ENCODE results near the gene CDH3. TPM values are rescaled to one million over a fixed set of nuclear protein-coding genes. Genes with fewer than 3 reads are reported as not detected.

The CDH3 gene
- total and polyA plus RNA-seq, 2 of the 8 experiments (the other 6 are each of a cell fraction or from before 2014, with no cell fraction given) = 146 to 171 TPM

GRCh38 chr16:68660359-68660795, 15.3 kb downstream of the CDH3 start:
- Histone ChIP-seq H2AFZ (ENCODE audit: low read length) (no peak overlapping the region), H4K91ac (replicated peaks; ENCODE audit: insufficient read length, low read length) (no peak overlapping the region), H3K56ac (replicated peaks; ENCODE audit: insufficient read length, low read depth, low read length) (no peak overlapping the region), H4K20me1 (replicated peaks in 1 of 2; ENCODE audit: control insufficient read depth in 1 of 2, insufficient read depth in 2 of 2, low read length in 2 of 2) (peaks cover 14% of the 10 kb centered on the region in 2 experiments), H2AK5ac (ENCODE audit: low read depth, low read length) (no peak overlapping the region), H4K8ac (ENCODE audit: extremely low read depth, insufficient read depth, low read length) (no peak overlapping the region), H3K27ac (ENCODE audit: low read depth, low read length) (no peak overlapping the region), H3K4me1 (replicated peaks in 1 of 4; ENCODE audit: control insufficient read depth in 3 of 4, insufficient read depth in 4 of 4, low read length in 3 of 4) (peaks cover 0 to 6% (median 0%) of the 10 kb centered on the region in 4 experiments; a peak in 1 of 7 replicates), H3K14ac (ENCODE audit: insufficient read length) (no peak overlapping the region), H2BK15ac (ENCODE audit: low read length) (no peak overlapping the region), H3K36me3 (ENCODE audit: control insufficient read depth in 2 of 4, insufficient read depth in 4 of 4, low read length in 3 of 4) (peaks cover 0 to 10% (median 0%) of the 10 kb centered on the region in 4 experiments; a peak in 2 of 8 replicates), H3K4me3 (ENCODE audit: extremely low read depth in 1 of 4, insufficient read depth in 2 of 4, low read depth in 3 of 4, low read length in 4 of 4) (no peak overlapping the region), H2BK5ac (ENCODE audit: low read depth, low read length) (no peak overlapping the region), H3K79me1 (ENCODE audit: low read depth, low read length) (peaks cover 16% of the 10 kb centered on the region), H3K27me3 (replicated peaks in 1 of 4; ENCODE audit: control insufficient read depth in 3 of 4, extremely low read depth in 1 of 4, insufficient read depth in 3 of 4, low read length in 3 of 4) (no peaks in the 10 kb centered on the region), H3K23ac (ENCODE audit: insufficient read length) (no peak overlapping the region), H2BK120ac (replicated peaks; ENCODE audit: low read depth, low read length) (no peak overlapping the region), H3K9ac (replicated peaks in 1 of 4; ENCODE audit: extremely low read depth in 1 of 4, low read depth in 3 of 4, low read length in 3 of 4) (no peak overlapping the region), H3K18ac (ENCODE audit: extremely low read depth, low read length) (no peak overlapping the region), H3K4ac (replicated peaks; ENCODE audit: insufficient read length, low read depth, low read length) (no peak overlapping the region), H2BK20ac (ENCODE audit: low read length) (no peak overlapping the region), H3K79me2 (ENCODE audit: control insufficient read depth in 1 of 2, insufficient read depth in 2 of 2, low read length in 2 of 2) (peaks cover 0 to 73% of the 10 kb centered on the region in 2 experiments; a peak in 2 of 4 replicates), H2BK12ac (ENCODE audit: low read depth, low read length) (no peak overlapping the region), H4K5ac (ENCODE audit: insufficient read length, low read depth, low read length) (no peak overlapping the region), H3K9me3 (ENCODE audit: insufficient read depth in 2 of 2, low read depth in 1 of 2, low read length in 1 of 2) (no peaks in the 10 kb centered on the region), H3K4me2 (ENCODE audit: insufficient read depth in 1 of 2, low read depth in 2 of 2, low read length in 2 of 2) (no peak overlapping the region), H3K23me2 (ENCODE audit: low read depth, low read length) (no peaks in the 10 kb centered on the region)
- CTCF ChIA-PET (ENCODE audit: partially characterized antibody) = interaction anchor here (4.0 kb wide), 1 partner anchor 70 kb away, joined by 16 read pairs; no protein-coding TSS in a partner anchor
- DNase-seq (ENCODE audit: low read depth in 1 of 2, low spot score in 2 of 2) (no peak), FAIRE-seq (no peak)
- TF ChIP-seq BRCA1 (IDR thresholded peaks at IDR 0.05; ENCODE audit: low read depth, low read length) = no peak
- TF ChIP-seq TAF1 (IDR thresholded peaks at IDR 0.05; ENCODE audit: low read depth, low read length) = no peak
- TF ChIP-seq SIRT6 (IDR thresholded peaks at IDR 0.05; ENCODE audit: low read length) = no peak
- no peak for TF ChIP-seq CBX5 (IDR thresholded peaks at IDR 0.05; ENCODE audit: low read depth, low read length)
- no peak for TF ChIP-seq E2F6 (IDR thresholded peaks at IDR 0.05)
- TF ChIP-seq CHD1 (IDR thresholded peaks at IDR 0.05; ENCODE audit: low read depth, low read length) = no peak
- no peak for TF ChIP-seq NANOG (IDR thresholded peaks at IDR 0.05; ENCODE audit: insufficient read depth, low read depth, low read length, poor library complexity, severe bottlenecking)
- TF ChIP-seq TBP (IDR thresholded peaks at IDR 0.05; ENCODE audit: low read depth, low read length) = no peak
- TF ChIP-seq PHF8 (conservative IDR thresholded peaks at IDR 0.05; ENCODE audit: low read depth, low read length) = no peak
- WGBS, 2 experiments (ENCODE audit: extremely low coverage in 1 of 2, insufficient coverage in 1 of 2, insufficient read length in 1 of 2, insufficient replicate concordance in 2 of 2, low coverage in 1 of 2, low lambda C conversion rate in 2 of 2, missing lambda C conversion rate in 1 of 2) = 87% methylated on average over 6 of the region's 6 CpGs; no CpG with 5 or more reads in 1 of the 2 experiments
- POLR2A ChIA-PET (ENCODE audit: partially characterized antibody) = interaction anchor here (9.5 kb wide), 1 partner anchor 13 kb away, joined by 81 read pairs; the partner anchor contains the start of gene CDH3
